IMR-90 (cell line): ENCODE measurements around the gene TGM1. TPM values are rescaled to one million over a fixed set of nuclear protein-coding genes. Genes with fewer than 3 reads are reported as not detected.

ENCODE experiments used
- ATAC-seq: fragments of 200-7000 bp; cut with Tn5 transposase; 2 replicates; pipeline ENCODE4 v1.9.1; 2020; ENCODE audit warnings: low read depth, mild to moderate bottlenecking, moderate library complexity
- BruUV-seq: library from RNA; stranded (reverse); fragments of 400-500 nt; replicated peaks from 2 replicates; lab custom pipeline; 2021; lab: Mats Ljungman, UMichigan
- CTCF ChIA-PET: fragments of 300-600 bp; formaldehyde crosslinking; extraction: SDS; loops from one replicate; lab custom pipeline; 2021; ENCODE audit warnings: antibody characterized with exemption; lab: Yijun Ruan, JAX
- POLR2A ChIA-PET: fragments of 300-600 bp; sonication (Branson Sonifier 250); formaldehyde crosslinking; loops from one replicate; lab custom pipeline; 2022; ENCODE audit warnings: antibody characterized with exemption; ENCODE audit not compliant: unreplicated experiment; lab: Charles Lee
- DNase-seq: peaks from one replicate; pipeline ENCODE4 v3.0.0; 2013
- H2AFZ ChIP-seq: replicated peaks from 2 replicates; pipeline ENCODE3; 2013; ENCODE audit warnings: low read length, mild to moderate bottlenecking; ENCODE audit not compliant: poor library complexity
- H2AK5ac ChIP-seq: 2 replicates; pipeline ENCODE4 v1.6.1; 2013; ENCODE audit warnings: low read depth, low read length, inconsistent platforms
- H2AK9ac ChIP-seq: replicated peaks from 2 replicates; pipeline ENCODE3; 2013; ENCODE audit warnings: mild to moderate bottlenecking, low read depth, low read length, moderate library complexity; ENCODE audit not compliant: poor library complexity
- H2BK120ac ChIP-seq: 2 replicates; pipeline ENCODE4 v1.6.1; 2013; ENCODE audit warnings: low read depth, low read length, inconsistent platforms
- H2BK15ac ChIP-seq: 3 replicates; pipeline ENCODE4 v1.6.1; 2013; ENCODE audit warnings: low read depth, low read length, inconsistent platforms
- H2BK20ac ChIP-seq: 2 replicates; pipeline ENCODE4 v1.6.1; 2013; ENCODE audit warnings: low read depth, mild to moderate bottlenecking, inconsistent platforms, low read length, moderate library complexity
- H2BK5ac ChIP-seq: 2 replicates; pipeline ENCODE4 v1.6.1; 2013; ENCODE audit warnings: mild to moderate bottlenecking, low read depth, low read length, inconsistent platforms; ENCODE audit not compliant: poor library complexity, severe bottlenecking
- H3K14ac ChIP-seq: replicated peaks from 2 replicates; pipeline ENCODE4 v1.6.1; 2013; ENCODE audit warnings: low read depth, low read length, inconsistent platforms
- H3K18ac ChIP-seq: 2 replicates; pipeline ENCODE4 v1.6.1; 2013; ENCODE audit warnings: low read depth, low read length, control low read depth
- H3K23ac ChIP-seq: 2 replicates; pipeline ENCODE4 v1.6.1; 2013; ENCODE audit warnings: low read depth, low read length, inconsistent platforms
- H3K27ac ChIP-seq: 2 replicates; pipeline ENCODE4 v1.5.1; 2013; ENCODE audit warnings: mild to moderate bottlenecking, control low read depth, low read length; ENCODE audit not compliant: insufficient read depth
- H3K27me3 ChIP-seq: 2 replicates; pipeline ENCODE4 v1.6.1; 2013; ENCODE audit warnings: low read length; ENCODE audit not compliant: control insufficient read depth, insufficient read depth
- H3K36me3 ChIP-seq: 2 replicates; pipeline ENCODE4 v1.6.1; 2013; ENCODE audit warnings: low read length, mixed read lengths; ENCODE audit not compliant: control insufficient read depth, insufficient read depth
- H3K4ac ChIP-seq: 2 replicates; pipeline ENCODE4 v1.6.1; 2013; ENCODE audit warnings: low read depth, low read length, inconsistent platforms
- H3K4me1 ChIP-seq: 2 replicates; pipeline ENCODE4 v1.6.1; 2013; ENCODE audit warnings: low read length, mixed read lengths; ENCODE audit not compliant: control insufficient read depth, insufficient read depth
- H3K4me2 ChIP-seq: 2 replicates; pipeline ENCODE4 v1.6.1; 2013; ENCODE audit warnings: low read depth, mild to moderate bottlenecking, control low read depth, low read length, moderate library complexity
- H3K4me3 ChIP-seq: 2 replicates; pipeline ENCODE4 v1.5.1; 2013; ENCODE audit warnings: low read depth, mild to moderate bottlenecking, control low read depth, low read length, moderate library complexity; ENCODE audit not compliant: insufficient read depth
- H3K56ac ChIP-seq: 2 replicates; pipeline ENCODE4 v1.6.1; 2013; ENCODE audit warnings: low read length, inconsistent platforms; ENCODE audit not compliant: insufficient read depth; ENCODE audit errors: extremely low read depth
- H3K79me1 ChIP-seq, 2 experiments: 2 replicates each; pipeline ENCODE4 v1.6.1; 2013; ENCODE audit warnings: low read length in 2 of 2, inconsistent platforms in 1 of 2, low read depth in 1 of 2
- H3K9ac ChIP-seq: 2 replicates; pipeline ENCODE4 v1.6.1; 2013; ENCODE audit warnings: low read depth, low read length, control low read depth
- H3K9me1 ChIP-seq: 2 replicates; pipeline ENCODE4 v1.6.1; 2013; ENCODE audit warnings: low read length, inconsistent platforms; ENCODE audit not compliant: insufficient read depth
- H3K9me3 ChIP-seq: 2 replicates; pipeline ENCODE4 v1.6.1; 2013; ENCODE audit warnings: low read length; ENCODE audit not compliant: control insufficient read depth, insufficient read depth
- H4K20me1 ChIP-seq: 2 replicates; pipeline ENCODE4 v1.6.1; 2013; ENCODE audit warnings: low read length, inconsistent platforms; ENCODE audit not compliant: insufficient read depth
- H4K5ac ChIP-seq: 2 replicates; pipeline ENCODE4 v1.6.1; 2013; ENCODE audit warnings: mild to moderate bottlenecking, low read depth, low read length, control low read depth
- H4K8ac ChIP-seq, 2 experiments: 2 replicates each; pipeline ENCODE4 v1.6.1; 2013; ENCODE audit warnings: low read depth in 2 of 2, low read length in 2 of 2, control low read depth in 1 of 2, inconsistent platforms in 1 of 2
- H4K91ac ChIP-seq: 2 replicates; pipeline ENCODE4 v1.6.1; 2013; ENCODE audit warnings: low read depth, low read length, inconsistent platforms; ENCODE audit not compliant: insufficient read depth
- BHLHE40 ChIP-seq: fragments of 150-350 bp; IDR thresholded peaks from 2 replicates; pipeline ENCODE4 v1.6.1; 2016; ENCODE audit warnings: mild to moderate bottlenecking, low read depth, low read length
- CEBPB ChIP-seq: IDR thresholded peaks from 2 replicates; pipeline ENCODE4 v1.6.1; 2012; ENCODE audit warnings: low read depth, low read length, improper control_type of control experiment
- CHD1 ChIP-seq: IDR thresholded peaks from 2 replicates; pipeline ENCODE4 v1.6.1; 2012; ENCODE audit warnings: low read depth, low read length, improper control_type of control experiment
- FOS ChIP-seq: fragments of 150-350 bp; IDR thresholded peaks from 2 replicates; pipeline ENCODE4 v1.6.1; 2016; ENCODE audit warnings: low read depth, low read length
- MAFK ChIP-seq: IDR thresholded peaks from 2 replicates; pipeline ENCODE4 v1.6.1; 2012; ENCODE audit warnings: low read depth, low read length, improper control_type of control experiment
- MAZ ChIP-seq: IDR thresholded peaks from 2 replicates; pipeline ENCODE4 v1.6.1; 2012; ENCODE audit warnings: low read depth, mild to moderate bottlenecking, low read length, improper control_type of control experiment, moderate library complexity, borderline replicate concordance
- MXI1 ChIP-seq: IDR thresholded peaks from 2 replicates; pipeline ENCODE4 v1.6.1; 2012; ENCODE audit warnings: low read depth, mild to moderate bottlenecking, low read length, moderate library complexity, borderline replicate concordance
- NFE2L2 ChIP-seq: fragments of 150-350 bp; IDR thresholded peaks from 2 replicates; pipeline ENCODE4 v1.6.1; 2016; ENCODE audit warnings: low read depth, mild to moderate bottlenecking, low read length
- POLR2A ChIP-seq: IDR thresholded peaks from 2 replicates; pipeline ENCODE4 v1.6.1; 2012; ENCODE audit warnings: mild to moderate bottlenecking, low read depth, low read length
- RAD21 ChIP-seq: IDR thresholded peaks from 2 replicates; pipeline ENCODE4 v1.6.1; 2012; ENCODE audit warnings: low read length, improper control_type of control experiment
- RCOR1 ChIP-seq: IDR thresholded peaks from 2 replicates; pipeline ENCODE4 v1.6.1; 2012; ENCODE audit warnings: mild to moderate bottlenecking, low read length, improper control_type of control experiment; ENCODE audit not compliant: insufficient replicate concordance
- RFX5 ChIP-seq: IDR thresholded peaks from 2 replicates; pipeline ENCODE4 v1.8.0; 2012; ENCODE audit warnings: low read depth, mild to moderate bottlenecking, low read length, moderate library complexity
- SMC3 ChIP-seq: fragments of 150-350 bp; IDR thresholded peaks from 2 replicates; pipeline ENCODE4 v1.6.1; 2016; ENCODE audit warnings: low read depth, mild to moderate bottlenecking, antibody characterized with exemption, low read length, moderate library complexity
- WGBS, 2 experiments: methylation state at CpG; one replicate each; pipeline versions ENCODE4 v1.1.5 to v1.1.7; 2013; ENCODE audit warnings: missing lambda C conversion rate in 2 of 2; ENCODE audit not compliant: insufficient read length in 1 of 2; ENCODE audit errors: extremely low coverage in 2 of 2; 5-methylcytosine and 5-hydroxymethylcytosine counted together
- dilution Hi-C: fragments of 300-500 bp; cut with HindIII; formaldehyde crosslinking; loops from one replicate; pipeline ENCODE4 v1.14.3; 2018; ENCODE audit warnings: low sequenced_read_pairs; ENCODE audit not compliant: unreplicated experiment
- in situ Hi-C: fragments of 300-500 bp; cut with MboI; formaldehyde crosslinking; loops from 3 replicates; pipeline ENCODE4 v1.14.3; 2019; ENCODE audit warnings: low sequenced_read_pairs, inconsistent platforms, mixed read lengths
- intact Hi-C: fragments of 100-400 bp; cut with micrococcal nuclease; formaldehyde crosslinking; loops from 2 replicates; pipeline ENCODE4 v1.10.0; 2022
- polyA plus RNA-seq, 3 experiments: library from polyadenylated mRNA; depleted of rRNA; stranded (reverse); fragments of >200 nt; gene quantifications; 2 replicates each; pipeline ENCODE4 v1.2.3, GENCODE V29; 2012; ENCODE audit warnings: low replicate concordance in 1 of 3
- total RNA-seq: library from RNA; depleted of rRNA; stranded (reverse); fragments of >200 nt; gene quantifications from 2 replicates; pipeline ENCODE4 v1.2.3, GENCODE V29; 2012
- TF ChIP-seq, protein P1 (sequence below): fragments of 150-350 bp; IDR thresholded peaks from 2 replicates; pipeline ENCODE4 v1.6.1; 2016; ENCODE audit warnings: low read depth, mild to moderate bottlenecking, low read length, moderate library complexity, borderline replicate concordance
- TF ChIP-seq, protein P2 (sequence below): conservative IDR thresholded peaks from 2 replicates; pipeline ENCODE4 v1.5.1; 2012; ENCODE audit warnings: mild to moderate bottlenecking, low read depth, low read length, improper control_type of control experiment
- TF ChIP-seq, protein P3 (sequence below): fragments of 150-350 bp; IDR thresholded peaks from 2 replicates; pipeline ENCODE4 v1.6.1; 2017; ENCODE audit warnings: mild to moderate bottlenecking, antibody characterized with exemption, low read length, low read depth

The TGM1 gene
- total and polyA plus RNA-seq, 2 of the 4 experiments (the other 2 are of a cell fraction): 0.72 to 3.3 TPM

DNA sequence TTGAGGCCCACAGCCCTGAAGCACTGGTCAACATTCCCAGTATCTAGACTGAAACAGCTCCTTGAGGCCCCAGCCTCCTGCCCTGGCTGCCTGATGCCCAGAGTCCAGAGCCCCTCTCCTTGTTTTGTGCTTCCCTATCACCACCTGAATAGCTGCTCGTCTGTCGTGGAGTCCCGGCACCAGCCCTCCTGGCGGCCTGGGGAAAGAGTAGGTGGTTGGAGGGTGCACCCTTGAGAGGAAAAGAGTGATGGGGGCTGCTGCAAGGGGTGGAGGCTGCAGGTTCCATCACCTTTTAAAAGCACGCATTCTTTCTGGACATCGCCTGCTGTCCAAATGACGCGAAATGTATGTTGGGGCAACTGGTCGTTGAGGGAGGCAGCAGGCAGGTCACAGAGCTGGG is 5.2 kb upstream of the TGM1 start:
- Histone ChIP-seq H3K18ac (no peak overlapping the region), H3K27me3 (no peaks in the 10 kb centered on the region), H3K23ac (no peak overlapping the region), H4K91ac (no peak overlapping the region), H2BK120ac (no peak overlapping the region), H3K4me1 (peaks cover 5% of the 10 kb centered on the region; the same call in 1 of the 2 replicates), H4K5ac (no peak overlapping the region), H2AK9ac (no peak overlapping the region), H3K36me3 (peaks cover 29% of the 10 kb centered on the region), H3K9me1 (peaks cover 5% of the 10 kb centered on the region; the same call in 1 of the 2 replicates), H4K8ac (no peak overlapping the region), H3K4me2 (no peak overlapping the region), H2AFZ (no peak overlapping the region), H3K27ac (no peak overlapping the region), H4K20me1 (no peaks in the 10 kb centered on the region), H2BK15ac (no peak overlapping the region), H3K4ac (no peak overlapping the region), H2BK20ac (no peak overlapping the region), H2AK5ac (no peak overlapping the region), H3K9me3 (no peaks in the 10 kb centered on the region), H3K9ac (no peak overlapping the region), H3K14ac (no peak overlapping the region), H3K4me3 (no peak overlapping the region), H3K56ac (no peak overlapping the region), H2BK5ac (no peak overlapping the region), H3K79me1 (peaks cover 9 to 21% of the 10 kb centered on the region in 2 experiments)
- POLR2A ChIA-PET: no interaction called here
- CTCF ChIA-PET: no interaction called here
- 83% methylated on average over 3 of the region's 9 CpGs; no CpG with 5 or more reads in 1 of the 2 experiments for WGBS, 2 experiments
- dilution Hi-C loops (no loop called here), in situ Hi-C loops (no loop called here), intact Hi-C loops (no loop called here)
- DNase-seq (no peak), ATAC-seq (no peak)
- BruUV-seq: no TSS peak
- TF ChIP-seq FOS (no peak), BHLHE40 (no peak), MAZ (no peak), RCOR1 (no peak), MXI1 (no peak), CEBPB (no peak), NFE2L2 (no peak), MAFK (no peak), POLR2A (no peak), RFX5 (no peak), CHD1 (no peak), SMC3 (no peak), RAD21 (no peak)
- TF ChIP-seq, protein P1, sequence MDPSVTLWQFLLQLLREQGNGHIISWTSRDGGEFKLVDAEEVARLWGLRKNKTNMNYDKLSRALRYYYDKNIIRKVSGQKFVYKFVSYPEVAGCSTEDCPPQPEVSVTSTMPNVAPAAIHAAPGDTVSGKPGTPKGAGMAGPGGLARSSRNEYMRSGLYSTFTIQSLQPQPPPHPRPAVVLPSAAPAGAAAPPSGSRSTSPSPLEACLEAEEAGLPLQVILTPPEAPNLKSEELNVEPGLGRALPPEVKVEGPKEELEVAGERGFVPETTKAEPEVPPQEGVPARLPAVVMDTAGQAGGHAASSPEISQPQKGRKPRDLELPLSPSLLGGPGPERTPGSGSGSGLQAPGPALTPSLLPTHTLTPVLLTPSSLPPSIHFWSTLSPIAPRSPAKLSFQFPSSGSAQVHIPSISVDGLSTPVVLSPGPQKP: no peak
- TF ChIP-seq, protein P2, sequence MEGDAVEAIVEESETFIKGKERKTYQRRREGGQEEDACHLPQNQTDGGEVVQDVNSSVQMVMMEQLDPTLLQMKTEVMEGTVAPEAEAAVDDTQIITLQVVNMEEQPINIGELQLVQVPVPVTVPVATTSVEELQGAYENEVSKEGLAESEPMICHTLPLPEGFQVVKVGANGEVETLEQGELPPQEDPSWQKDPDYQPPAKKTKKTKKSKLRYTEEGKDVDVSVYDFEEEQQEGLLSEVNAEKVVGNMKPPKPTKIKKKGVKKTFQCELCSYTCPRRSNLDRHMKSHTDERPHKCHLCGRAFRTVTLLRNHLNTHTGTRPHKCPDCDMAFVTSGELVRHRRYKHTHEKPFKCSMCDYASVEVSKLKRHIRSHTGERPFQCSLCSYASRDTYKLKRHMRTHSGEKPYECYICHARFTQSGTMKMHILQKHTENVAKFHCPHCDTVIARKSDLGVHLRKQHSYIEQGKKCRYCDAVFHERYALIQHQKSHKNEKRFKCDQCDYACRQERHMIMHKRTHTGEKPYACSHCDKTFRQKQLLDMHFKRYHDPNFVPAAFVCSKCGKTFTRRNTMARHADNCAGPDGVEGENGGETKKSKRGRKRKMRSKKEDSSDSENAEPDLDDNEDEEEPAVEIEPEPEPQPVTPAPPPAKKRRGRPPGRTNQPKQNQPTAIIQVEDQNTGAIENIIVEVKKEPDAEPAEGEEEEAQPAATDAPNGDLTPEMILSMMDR: no peak
- TF ChIP-seq, protein P3, sequence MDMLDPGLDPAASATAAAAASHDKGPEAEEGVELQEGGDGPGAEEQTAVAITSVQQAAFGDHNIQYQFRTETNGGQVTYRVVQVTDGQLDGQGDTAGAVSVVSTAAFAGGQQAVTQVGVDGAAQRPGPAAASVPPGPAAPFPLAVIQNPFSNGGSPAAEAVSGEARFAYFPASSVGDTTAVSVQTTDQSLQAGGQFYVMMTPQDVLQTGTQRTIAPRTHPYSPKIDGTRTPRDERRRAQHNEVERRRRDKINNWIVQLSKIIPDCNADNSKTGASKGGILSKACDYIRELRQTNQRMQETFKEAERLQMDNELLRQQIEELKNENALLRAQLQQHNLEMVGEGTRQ: no peak
